Prostate gland (tissue), 2 donors: Measurements from ENCODE around the gene RAI14. TPM values are rescaled to one million over a fixed set of nuclear protein-coding genes. Genes with fewer than 3 reads are reported as not detected.
"Not testable (repeated sequence)": the region's sequence is repeated elsewhere in the genome, so short reads cannot be mapped to it uniquely, and the experiment has no call there.

Source experiments
- DNase-seq: peaks from one replicate; pipeline ENCODE4 v3.0.0-alpha.2; 2019; ENCODE audit warnings: low spot score
- H3K27ac ChIP-seq, 2 donors: fragments of 200-600 bp; sonication (generic); 2 replicates each; pipeline ENCODE4 v1.5.1; 2017 to 2019
- H3K27me3 ChIP-seq: fragments of 200-600 bp; sonication (generic); replicated peaks from 2 replicates; pipeline ENCODE4 v1.5.1; 2019; ENCODE audit not compliant: insufficient read depth
- H3K36me3 ChIP-seq, 2 donors: fragments of 200-600 bp; sonication (generic); 1 replicate in 1 of 2; 2 replicates in 1 of 2; pipeline versions ENCODE4 v1.5.1 to v1.8.1; 2017 to 2019
- H3K4me1 ChIP-seq: fragments of 200-600 bp; sonication (generic); replicated peaks from 2 replicates; pipeline ENCODE4 v1.5.1; 2019
- H3K4me3 ChIP-seq, 2 donors: fragments of 200-600 bp; sonication (generic); 2 replicates each; pipeline ENCODE4 v1.5.1; 2017 to 2019
- H3K9me3 ChIP-seq: fragments of 200-600 bp; sonication (generic); 2 replicates; pipeline ENCODE4 v1.5.1; 2017
- CTCF ChIP-seq, 4 experiments: fragments of 200-600 bp in 2 of 4; fragments of 450-650 bp in 2 of 4; sonication (generic) in 2 of 4; IDR thresholded peaks; 1 replicate in 3 of 4; 2 replicates in 1 of 4; pipeline ENCODE4 v1.5.1; 2016 to 2019; ENCODE audit warnings: antibody characterized with exemption in 4 of 4, mild to moderate bottlenecking in 2 of 4, moderate library complexity in 2 of 4
- POLR2A ChIP-seq: fragments of 450-650 bp; IDR thresholded peaks from one replicate; pipeline ENCODE4 v1.6.1; 2016; ENCODE audit warnings: antibody characterized with exemption, mild to moderate bottlenecking
- POLR2AphosphoS5 ChIP-seq: sonication (generic); formaldehyde crosslinking; IDR thresholded peaks from one replicate; pipeline ENCODE4 v1.6.1; 2017; ENCODE audit warnings: antibody characterized with exemption
- WGBS: methylation state at CpG from one replicate; pipeline ENCODE4 v1.1.5; 2018; 5-methylcytosine and 5-hydroxymethylcytosine counted together
- intact Hi-C: fragments of 100-400 bp; cut with DNase I; formaldehyde crosslinking; loops from one replicate; pipeline ENCODE4 v1.14.2; 2022
- total RNA-seq, 2 donors: library from RNA; depleted of rRNA; stranded (reverse); fragments of >200 nt; gene quantifications; one replicate each; pipeline ENCODE4 v1.1.0, GENCODE V29; 2016

The RAI14 gene
- total RNA-seq, 2 donors from 2014 or later: 9.6 to 23.7 TPM

- WGBS: 92% methylated on average over 7 of the region's 7 CpGs
- intact Hi-C loops: no loop called here
- no peak for DNase-seq
- Histone ChIP-seq H3K27me3 (no peaks in the 10 kb centered on the region), H3K36me3 (no peaks in the 10 kb centered on the region), H3K27ac (no peak overlapping the region), H3K9me3 (no peaks in the 10 kb centered on the region), H3K4me1 (no peaks in the 10 kb centered on the region), H3K4me3 (no peak overlapping the region)
- TF ChIP-seq POLR2A (no peak), CTCF (IDR thresholded peaks at IDR 0.05) (no peak), POLR2AphosphoS5 (no peak)
These were observed 111.1 kb downstream of the RAI14 start for GRCh38 chr5:34767180-34767579.

- Histone ChIP-seq H3K9me3 (no peaks in the 10 kb centered on the region), H3K27ac (no peak overlapping the region), H3K36me3 (no peaks in the 10 kb centered on the region), H3K4me1 (no peaks in the 10 kb centered on the region), H3K4me3 (no peak overlapping the region), H3K27me3 (no peaks in the 10 kb centered on the region)
- TF ChIP-seq CTCF (IDR thresholded peaks at IDR 0.05) (no peak), POLR2A (no peak), POLR2AphosphoS5 (no peak)
- intact Hi-C loops: no loop called here
- 95% methylated on average over 4 of the region's 4 CpGs for WGBS
- no peak for DNase-seq
These were observed 114.4 kb downstream of the RAI14 start for GRCh38 chr5:34770486-34770885.

- Histone ChIP-seq H3K27me3 (no peaks in the 10 kb centered on the region), H3K9me3 (no peaks in the 10 kb centered on the region), H3K4me1 (no peaks in the 10 kb centered on the region), H3K4me3 (no peak overlapping the region), H3K27ac (no peak overlapping the region), H3K36me3 (no peaks in the 10 kb centered on the region)
- TF ChIP-seq CTCF (IDR thresholded peaks at IDR 0.05) (no peak), POLR2A (no peak), POLR2AphosphoS5 (no peak)
- 56% methylated on average over 5 of the region's 5 CpGs for WGBS
- DNase-seq: no peak
- intact Hi-C loops: no loop called here
These were observed 114.9 kb downstream of the RAI14 start for GRCh38 chr5:34771076-34771475.

- H3K27ac ChIP-seq: no peak overlapping the region
- H3K4me3 ChIP-seq: no peak overlapping the region
- TF ChIP-seq POLR2AphosphoS5 (no peak), POLR2A (no peak), CTCF (IDR thresholded peaks at IDR 0.05) (no peak)
- no peak for DNase-seq
- H3K4me1 ChIP-seq: no peaks in the 10 kb centered on the region
- intact Hi-C loops: no loop called here
- 69% methylated on average over 4 of the region's 4 CpGs for WGBS
- H3K27me3 ChIP-seq: no peaks in the 10 kb centered on the region
- H3K9me3 ChIP-seq: no peaks in the 10 kb centered on the region
- no peaks in the 10 kb centered on the region for H3K36me3 ChIP-seq
These were observed 116.4 kb downstream of the RAI14 start for GRCh38 chr5:34772267-34773098.

- Histone ChIP-seq H3K4me1 (no peaks in the 10 kb centered on the region), H3K36me3 (no peaks in the 10 kb centered on the region), H3K27me3 (no peaks in the 10 kb centered on the region), H3K4me3 (no peak overlapping the region), H3K9me3 (no peaks in the 10 kb centered on the region), H3K27ac (no peak overlapping the region)
- TF ChIP-seq CTCF (IDR thresholded peaks at IDR 0.05) (no peak), POLR2A (no peak), POLR2AphosphoS5 (no peak)
- intact Hi-C loops: no loop called here
- WGBS: 93% methylated on average over 2 of the region's 2 CpGs
- DNase-seq: no peak
These were observed 118.0 kb downstream of the RAI14 start for GRCh38 chr5:34774139-34774538.

GRCh38 chr5:34774678-34775077 lies 118.5 kb downstream of the RAI14 start:
- H3K36me3 ChIP-seq, intact Hi-C loops, DNase-seq, H3K27me3 ChIP-seq, H3K9me3 ChIP-seq, H3K4me1 ChIP-seq, H3K4me3 ChIP-seq, H3K27ac ChIP-seq: not testable (repeated sequence)
- 100% methylated on average over 1 of the region's 1 CpG for WGBS
